GM18909 (cell line): Measurements from ENCODE around the gene CTIF.

Experiments used
- ATAC-seq: cut with Tn5 transposase; IDR thresholded peaks from one replicate; pipeline ENCODE4 v1.9.1; 2021; ENCODE audit warnings: mild to moderate bottlenecking; ENCODE audit not compliant: unreplicated experiment, poor library complexity

Gene CTIF

GRCh38 chr18:48531908-48532307 is 6.9 kb upstream of the CTIF start:
- ATAC-seq: no peak

GRCh38 chr18:48533340-48534070 is 5.3 kb upstream of the CTIF start:
- no peak for ATAC-seq

GRCh38 chr18:48534364-48534763 is 4.5 kb upstream of the CTIF start:
- no peak for ATAC-seq

- ATAC-seq: no peak
Measured at GRCh38 chr18:48535956-48536355, 2.9 kb upstream of the CTIF start.

GRCh38 chr18:48536516-48536915 is 2.3 kb upstream of the CTIF start:
- ATAC-seq: no peak

GRCh38 chr18:48539406-48540250 is 797 bp downstream of the CTIF start:
- no peak for ATAC-seq

GRCh38 chr18:48540251-48541025 is 1.6 kb downstream of the CTIF start:
- peak; percentile 39 for ATAC-seq

GRCh38 chr18:48541026-48541746 is 2.4 kb downstream of the CTIF start:
- ATAC-seq: peak; percentile 50

- no peak for ATAC-seq
Measured at GRCh38 chr18:48541747-48542400, 3.0 kb downstream of the CTIF start.

- ATAC-seq: no peak
Measured at GRCh38 chr18:48542513-48543181, 3.8 kb downstream of the CTIF start.

- ATAC-seq: no peak
Measured at GRCh38 chr18:48543228-48543627, 4.4 kb downstream of the CTIF start.

GRCh38 chr18:48544116-48544515 is 5.3 kb downstream of the CTIF start:
- ATAC-seq: no peak

- no peak for ATAC-seq
Measured at GRCh38 chr18:48544661-48545415, 6.0 kb downstream of the CTIF start.

- no peak for ATAC-seq
Measured at GRCh38 chr18:48545757-48546321, 7.0 kb downstream of the CTIF start.

GRCh38 chr18:48546396-48546795 is 7.6 kb downstream of the CTIF start:
- no peak for ATAC-seq

- ATAC-seq: no peak
Measured at GRCh38 chr18:48547531-48547981, 8.7 kb downstream of the CTIF start.

GRCh38 chr18:48548011-48548771 is 9.4 kb downstream of the CTIF start:
- ATAC-seq: no peak
